GM12878 (cell line): ENCODE measurements around the gene RIMBP2. TPM values are rescaled to one million over a fixed set of nuclear protein-coding genes. Genes with fewer than 3 reads are reported as not detected.

Experiments used
- ATAC-seq: fragments of 200-7000 bp; cut with Tn5 transposase; 3 replicates; pipeline ENCODE4 v1.9.1; 2020; ENCODE audit warnings: mild to moderate bottlenecking, moderate library complexity
- BruUV-seq: library from RNA; stranded (reverse); fragments of 400-500 nt; replicated peaks from 2 replicates; lab custom pipeline; 2021; lab: Mats Ljungman, UMichigan
- CTCF ChIA-PET: fragments of 300-600 bp; sonication (Branson Sonifier 250); formaldehyde crosslinking; extraction: SDS; loops from one replicate; lab custom pipeline; 2021; ENCODE audit warnings: inconsistent platforms; lab: Yijun Ruan, JAX
- POLR2A ChIA-PET: fragments of 350-600 bp; formaldehyde crosslinking; extraction: SDS; loops from one replicate; lab custom pipeline; 2021; ENCODE audit warnings: inconsistent platforms; lab: Charles Lee
- RAD21 ChIA-PET: fragments of 300-600 bp; sonication (Branson Sonifier 250); formaldehyde crosslinking; loops from one replicate; lab custom pipeline; 2023; ENCODE audit warnings: antibody characterized with exemption; ENCODE audit not compliant: unreplicated experiment; lab: Charles Lee
- SMC1A ChIA-PET: fragments of 300-600 bp; sonication (Branson Sonifier 250); formaldehyde crosslinking; loops from one replicate; lab custom pipeline; 2023; ENCODE audit not compliant: unreplicated experiment, uncharacterized antibody; lab: Charles Lee
- DNase-seq: peaks from one replicate; pipeline ENCODE4 v3.0.0-alpha.2; 2011; ENCODE audit warnings: low read depth, low spot score
- FAIRE-seq: peaks from 3 replicates; lab custom pipeline; 2011; peaks lifted over from hg19 to GRCh38; lab: Jason Lieb, UNC
- H2AFZ ChIP-seq: 2 replicates; pipeline ENCODE4 v1.6.0; 2011; ENCODE audit warnings: low read depth, low read length, control low read depth; ENCODE audit not compliant: control insufficient read depth
- H3K27ac ChIP-seq: 2 replicates; pipeline ENCODE4 v1.5.1; 2011; ENCODE audit warnings: control low read depth; ENCODE audit not compliant: control insufficient read depth, insufficient read depth
- H3K27me3 ChIP-seq, 2 experiments: replicated peaks in 1 of 2; 2 replicates each; pipeline versions ENCODE4 v1.6.0 to v1.6.1; 2011; ENCODE audit warnings: low read length in 1 of 2; ENCODE audit not compliant: control insufficient read depth in 2 of 2, insufficient read depth in 2 of 2
- H3K36me3 ChIP-seq, 2 experiments: 2 replicates each; pipeline ENCODE4 v1.5.1; 2011; ENCODE audit warnings: low read length in 1 of 2; ENCODE audit not compliant: control insufficient read depth in 2 of 2, insufficient read depth in 2 of 2
- H3K4me1 ChIP-seq: 2 replicates; pipeline ENCODE4 v1.6.1; 2011; ENCODE audit warnings: mild to moderate bottlenecking, low read length, moderate library complexity, mixed read lengths; ENCODE audit not compliant: control insufficient read depth, insufficient read depth
- H3K4me2 ChIP-seq: 2 replicates; pipeline ENCODE4 v1.6.0; 2011; ENCODE audit warnings: control low read depth; ENCODE audit not compliant: control insufficient read depth, insufficient read depth
- H3K4me3 ChIP-seq: fragments of 200-600 bp; sonication (generic); 2 replicates; pipeline ENCODE4 v1.5.1; 2016
- H3K79me2 ChIP-seq: 2 replicates; pipeline ENCODE4 v1.6.0; 2011; ENCODE audit warnings: low read length; ENCODE audit not compliant: control insufficient read depth, insufficient read depth
- H3K9ac ChIP-seq: 2 replicates; pipeline ENCODE4 v1.8.0; 2011; ENCODE audit warnings: low read length, control low read depth, mixed read lengths; ENCODE audit not compliant: control insufficient read depth, insufficient read depth
- H3K9me3 ChIP-seq: replicated peaks from 3 replicates; pipeline ENCODE4 v1.5.1; 2011; ENCODE audit warnings: mild to moderate bottlenecking, low read length; ENCODE audit not compliant: control insufficient read depth, insufficient read depth
- H4K20me1 ChIP-seq: 2 replicates; pipeline ENCODE4 v1.6.0; 2011; ENCODE audit not compliant: control insufficient read depth, insufficient read depth
- ATF3 ChIP-seq: IDR thresholded peaks from 2 replicates; pipeline ENCODE4 v1.6.1; 2011; ENCODE audit warnings: low read depth, mild to moderate bottlenecking, low read length, moderate library complexity, borderline replicate concordance; ENCODE audit errors: extremely low read depth
- BRCA1 ChIP-seq: IDR thresholded peaks from 2 replicates; pipeline ENCODE4 v1.6.1; 2011; ENCODE audit warnings: low read depth, low read length, improper control_type of control experiment
- CBFB ChIP-seq: IDR thresholded peaks from 2 replicates; pipeline ENCODE4 v1.6.1; 2016; ENCODE audit warnings: antibody characterized with exemption, low read depth
- CHD1 ChIP-seq: IDR thresholded peaks from 2 replicates; pipeline ENCODE4 v1.6.1; 2012; ENCODE audit warnings: low read depth, low read length, improper control_type of control experiment
- E2F4 ChIP-seq: IDR thresholded peaks from 2 replicates; pipeline ENCODE4 v1.6.1; 2012; ENCODE audit warnings: low read depth, low read length, improper control_type of control experiment
- NBN ChIP-seq: fragments of 450-650 bp; IDR thresholded peaks from 2 replicates; pipeline ENCODE4 v1.6.1; 2016
- NFYA ChIP-seq: IDR thresholded peaks from 2 replicates; pipeline ENCODE4 v1.6.1; 2011; ENCODE audit warnings: low read depth, mild to moderate bottlenecking, low read length, improper control_type of control experiment, borderline replicate concordance
- PAX8 ChIP-seq: fragments of 450-650 bp; IDR thresholded peaks from 2 replicates; pipeline ENCODE4 v1.6.1; 2017; ENCODE audit warnings: mild to moderate bottlenecking, moderate library complexity
- PML ChIP-seq: IDR thresholded peaks from 2 replicates; pipeline ENCODE4 v1.6.1; 2012; ENCODE audit warnings: low read length, inconsistent platforms
- POLR2A ChIP-seq: IDR thresholded peaks from 2 replicates; pipeline ENCODE4 v1.6.1; 2011; ENCODE audit warnings: low read depth, mild to moderate bottlenecking, low read length
- RAD21 ChIP-seq: IDR thresholded peaks from 2 replicates; pipeline ENCODE4 v1.6.1; 2011; ENCODE audit warnings: mild to moderate bottlenecking, low read depth, low read length, moderate library complexity; ENCODE audit not compliant: insufficient read depth
- RAD51 ChIP-seq: fragments of 450-650 bp; IDR thresholded peaks from 2 replicates; pipeline ENCODE4 v1.6.1; 2016; ENCODE audit warnings: moderate library complexity, mild to moderate bottlenecking, inconsistent platforms
- RELA ChIP-seq: fragments of 450-650 bp; IDR thresholded peaks from 2 replicates; pipeline ENCODE4 v1.8.0; 2014; ENCODE audit warnings: borderline replicate concordance; ENCODE audit not compliant: partially characterized antibody
- SIN3A ChIP-seq: IDR thresholded peaks from 2 replicates; pipeline ENCODE4 v1.6.1; 2012; ENCODE audit warnings: low read depth, low read length, improper control_type of control experiment
- USF1 ChIP-seq: IDR thresholded peaks from 2 replicates; pipeline ENCODE4 v1.6.1; 2011; ENCODE audit warnings: borderline replicate concordance, low read depth, mild to moderate bottlenecking, moderate library complexity, mixed read lengths, low read length; ENCODE audit not compliant: insufficient read depth; ENCODE audit errors: extremely low read length
- WRNIP1 ChIP-seq: IDR thresholded peaks from 2 replicates; pipeline ENCODE4 v1.6.1; 2011; ENCODE audit warnings: low read depth, low read length, improper control_type of control experiment, borderline replicate concordance
- ZBTB11 ChIP-seq: fragments of 450-650 bp; formaldehyde crosslinking; IDR thresholded peaks from 2 replicates; pipeline ENCODE4 v1.5.0; 2022; ENCODE audit warnings: mild to moderate bottlenecking, missing genetic modification characterization
- ZNF622 ChIP-seq: fragments of 450-650 bp; IDR thresholded peaks from 2 replicates; pipeline ENCODE4 v1.6.1; 2017; ENCODE audit warnings: mild to moderate bottlenecking, inconsistent platforms
- WGBS: methylation state at CpG from one replicate; pipeline ENCODE4 v1.1.6; 2016; ENCODE audit warnings: low lambda C conversion rate; ENCODE audit not compliant: insufficient replicate concordance, insufficient coverage; ENCODE audit errors: missing lambda C conversion rate; 5-methylcytosine and 5-hydroxymethylcytosine counted together
- in situ Hi-C: fragments of 300-500 bp; cut with MboI; formaldehyde crosslinking; loops from 9 replicates; pipeline ENCODE4 v1.14.3; 2018; ENCODE audit warnings: mixed read lengths
- intact Hi-C: fragments of 100-400 bp; cut with micrococcal nuclease; formaldehyde crosslinking; loops from one replicate; pipeline ENCODE4 v1.14.2; 2022; ENCODE audit not compliant: unreplicated experiment
- polyA plus RNA-seq, 11 experiments: library from polyadenylated mRNA; depleted of rRNA in 4 of 11; unstranded in 6 of 11; stranded (reverse) in 5 of 11; fragments of >200 nt; fragmentation: Nextera tagmentation in 4 of 11; fragmentation: Illumina TruSeq in 1 of 11; extraction: Ambion mirVana in 4 of 11; extraction: Trizol in 1 of 11; gene quantifications; 1 replicate in 1 of 11; 2 replicates in 10 of 11; pipeline versions ENCODE4 v1.2.1 to v1.2.3, GENCODE V29; 2011 to 2016; ENCODE audit warnings: inconsistent platforms in 2 of 11, missing spikeins in 2 of 11, low read depth in 1 of 11
- total RNA-seq, 4 experiments: library from RNA; depleted of rRNA in 3 of 4; stranded (reverse); fragments of >200 nt in 3 of 4; fragmentation: Illumina TruSeq in 1 of 4; extraction: Trizol in 1 of 4; gene quantifications; 2 replicates each; pipeline versions ENCODE4 v1.2.1 to v1.2.3, GENCODE V29; 2013 to 2021

RIMBP2 gene
- total and polyA plus RNA-seq, 10 of the 15 experiments (the other 5 are each of a cell fraction or from before 2014, with no cell fraction given), result 0.04 to 2.9 (median 0.07) TPM; not detected in 1

- TF ChIP-seq NBN, result no peak
- TF ChIP-seq RAD21, result no peak
- TF ChIP-seq ZBTB11 (CRISPR knock-in tag), result no peak
These were observed 158.9 kb downstream of the RIMBP2 start (continued) for GRCh38 chr12:130557201-130557600.

- RAD21 ChIA-PET, result no interaction called here
- POLR2A ChIA-PET, result no interaction called here
- intact Hi-C loops (no loop called here), in situ Hi-C loops (no loop called here)
- no peak overlapping the region for H3K4me2 ChIP-seq
- H3K27me3 ChIP-seq, result no peaks in the 10 kb centered on the region
- H3K36me3 ChIP-seq, result no peaks in the 10 kb centered on the region
- CTCF ChIA-PET, result interaction anchor here (1.0 kb wide), 1 partner anchor 9 kb away, joined by 3 read pairs; no protein-coding TSS in a partner anchor
- H4K20me1 ChIP-seq, result no peaks in the 10 kb centered on the region
- no peak overlapping the region for H3K4me3 ChIP-seq
- WGBS, result 18% methylated on average over 8 of the region's 8 CpGs
- DNase-seq, result no peak
- no peak for FAIRE-seq
- BruUV-seq, result no TSS peak
- ATAC-seq, result no peak
- H3K4me1 ChIP-seq, result no peaks in the 10 kb centered on the region
- SMC1A ChIA-PET, result interaction anchor here (1.6 kb wide), 1 partner anchor 20 kb away, joined by 3 read pairs; no protein-coding TSS in a partner anchor
- no peak overlapping the region for H3K27ac ChIP-seq
- no peaks in the 10 kb centered on the region; the same call in 2 of the 3 replicates for H3K9me3 ChIP-seq
- no peaks in the 10 kb centered on the region for H3K79me2 ChIP-seq
- H3K9ac ChIP-seq, result no peak overlapping the region
- H2AFZ ChIP-seq, result no peak overlapping the region
- TF ChIP-seq USF1, result no peak
- no peak for TF ChIP-seq E2F4
- no peak for TF ChIP-seq SIN3A
- no peak for TF ChIP-seq CHD1
- no peak for TF ChIP-seq PML
- no peak for TF ChIP-seq NFYA
- no peak for TF ChIP-seq PAX8
- no peak for TF ChIP-seq CBFB
- no peak for TF ChIP-seq ZNF622
- TF ChIP-seq POLR2A, result no peak
- TF ChIP-seq WRNIP1, result no peak
- no peak for TF ChIP-seq ATF3
- no peak for TF ChIP-seq RAD51
- no peak for TF ChIP-seq BRCA1
- TF ChIP-seq RELA, result no peak
These were observed 159.5 kb downstream of the RIMBP2 start for GRCh38 chr12:130556486-130557055.
